ENCODE data around the gene LIG4.

GRCh38 chr13:108166078-108166477, 49.3 kb downstream of the LIG4 start:
- no peak for TF ChIP-seq CTCF (IDR thresholded peaks at IDR 0.05)
- TF ChIP-seq USF2 (IDR thresholded peaks at IDR 0.05; ENCODE audit: borderline replicate concordance, low read depth, low read length), result no peak
- no peak for TF ChIP-seq NRF1 (IDR thresholded peaks at IDR 0.05; ENCODE audit: low read depth, low read length)
- no peak for TF ChIP-seq GATA2 (CRISPR knock-in tag; IDR thresholded peaks at IDR 0.05)
- no peak for TF ChIP-seq EP300 (IDR thresholded peaks at IDR 0.05; ENCODE audit: borderline replicate concordance in 1 of 2, low read depth in 1 of 2, low read length in 1 of 2)
- TF ChIP-seq MAX (IDR thresholded peaks at IDR 0.05; ENCODE audit: low read depth), result no peak
- TF ChIP-seq POLR2AphosphoS5 (IDR thresholded peaks at IDR 0.05; ENCODE audit: low read depth, low read length), result no peak
- no peak for TF ChIP-seq TCF12 (IDR thresholded peaks at IDR 0.05)
- no peak for TF ChIP-seq RFX5 (IDR thresholded peaks at IDR 0.05; ENCODE audit: low read length)
